GM12874 (cell line): Measurements from ENCODE around the gene SRPK1.

Source experiments
- TF ChIP-seq, protein P1 (sequence below): IDR thresholded peaks from 2 replicates; pipeline ENCODE4 v1.5.1; 2011; ENCODE audit warnings: low read depth, mild to moderate bottlenecking, control low read depth, low read length, moderate library complexity; ENCODE audit not compliant: insufficient read depth

The SRPK1 gene

GRCh38 chr6:35817515-35817914 lies 103.4 kb downstream of the SRPK1 start:
- TF ChIP-seq, protein P1, sequence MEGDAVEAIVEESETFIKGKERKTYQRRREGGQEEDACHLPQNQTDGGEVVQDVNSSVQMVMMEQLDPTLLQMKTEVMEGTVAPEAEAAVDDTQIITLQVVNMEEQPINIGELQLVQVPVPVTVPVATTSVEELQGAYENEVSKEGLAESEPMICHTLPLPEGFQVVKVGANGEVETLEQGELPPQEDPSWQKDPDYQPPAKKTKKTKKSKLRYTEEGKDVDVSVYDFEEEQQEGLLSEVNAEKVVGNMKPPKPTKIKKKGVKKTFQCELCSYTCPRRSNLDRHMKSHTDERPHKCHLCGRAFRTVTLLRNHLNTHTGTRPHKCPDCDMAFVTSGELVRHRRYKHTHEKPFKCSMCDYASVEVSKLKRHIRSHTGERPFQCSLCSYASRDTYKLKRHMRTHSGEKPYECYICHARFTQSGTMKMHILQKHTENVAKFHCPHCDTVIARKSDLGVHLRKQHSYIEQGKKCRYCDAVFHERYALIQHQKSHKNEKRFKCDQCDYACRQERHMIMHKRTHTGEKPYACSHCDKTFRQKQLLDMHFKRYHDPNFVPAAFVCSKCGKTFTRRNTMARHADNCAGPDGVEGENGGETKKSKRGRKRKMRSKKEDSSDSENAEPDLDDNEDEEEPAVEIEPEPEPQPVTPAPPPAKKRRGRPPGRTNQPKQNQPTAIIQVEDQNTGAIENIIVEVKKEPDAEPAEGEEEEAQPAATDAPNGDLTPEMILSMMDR, result no peak

DNA sequence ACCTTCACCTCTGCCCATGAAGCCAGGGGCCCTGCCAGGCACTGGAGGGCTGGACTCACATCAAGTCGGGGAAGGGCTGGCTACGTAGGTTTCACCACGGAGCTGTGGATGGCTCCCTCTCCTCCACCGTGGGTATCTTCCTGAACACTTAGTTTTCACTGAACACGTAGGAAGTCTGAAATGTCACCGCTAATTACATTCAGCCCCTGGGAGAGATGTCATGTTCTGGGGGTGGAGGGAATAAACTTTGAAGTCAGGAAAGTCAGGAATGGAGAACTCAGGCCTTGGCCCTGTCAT lies 109.3 kb downstream of the SRPK1 start:
- TF ChIP-seq, protein P1, result no peak

DNA sequence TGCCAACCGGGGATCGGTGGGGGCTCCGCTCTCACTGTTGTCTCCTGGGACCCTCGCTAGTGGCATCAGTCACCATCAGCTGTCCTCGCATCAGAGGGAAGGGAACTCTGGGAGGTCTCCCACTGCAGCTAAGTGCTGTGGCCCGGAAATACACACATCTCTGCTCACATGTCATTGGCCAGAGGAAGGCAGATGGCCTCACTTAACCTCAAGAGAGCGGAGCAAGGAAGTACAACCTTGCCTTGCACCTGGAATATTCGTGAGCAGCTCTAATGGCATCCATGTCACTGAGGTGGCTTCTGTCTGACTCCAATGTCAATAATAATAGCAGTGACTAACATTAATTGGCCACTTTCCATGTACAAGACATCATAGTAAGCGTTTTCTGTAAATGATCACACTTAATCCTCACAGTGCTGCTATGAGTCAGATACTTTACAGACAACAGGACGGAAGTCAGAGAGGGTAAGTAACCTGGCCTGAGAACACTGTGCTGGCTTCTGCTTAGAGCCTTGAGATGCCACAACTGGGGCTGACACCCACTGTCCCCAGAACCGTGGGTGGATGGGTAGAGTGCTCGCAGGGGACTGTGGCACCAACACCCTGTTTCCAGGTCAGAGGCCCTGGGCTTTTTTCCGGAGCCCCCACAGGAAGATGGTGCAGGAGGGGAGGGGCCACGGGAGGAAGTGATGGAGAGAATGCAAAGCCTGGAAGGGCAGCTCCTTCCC lies 109.8 kb downstream of the SRPK1 start:
- TF ChIP-seq, protein P1, result no peak

DNA sequence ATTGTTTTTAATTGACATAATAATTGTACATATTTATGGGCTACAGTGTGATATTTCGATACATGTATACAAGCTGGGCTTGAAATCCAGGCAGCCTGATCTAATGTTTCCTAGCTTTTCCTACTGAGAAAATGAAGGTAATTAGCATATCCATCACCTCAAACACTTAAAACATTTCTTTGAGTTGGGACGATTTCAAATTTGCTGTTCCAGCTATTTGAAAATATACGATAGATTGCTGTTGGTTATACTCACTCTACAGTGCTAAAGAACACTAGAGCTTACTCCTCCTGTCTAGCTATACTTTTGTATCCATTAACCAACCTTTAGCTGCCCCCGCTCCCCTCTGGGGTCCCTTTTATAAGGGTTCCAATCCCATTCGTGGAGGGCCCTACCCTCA lies 111.1 kb downstream of the SRPK1 start:
- TF ChIP-seq, protein P1, result no peak

DNA sequence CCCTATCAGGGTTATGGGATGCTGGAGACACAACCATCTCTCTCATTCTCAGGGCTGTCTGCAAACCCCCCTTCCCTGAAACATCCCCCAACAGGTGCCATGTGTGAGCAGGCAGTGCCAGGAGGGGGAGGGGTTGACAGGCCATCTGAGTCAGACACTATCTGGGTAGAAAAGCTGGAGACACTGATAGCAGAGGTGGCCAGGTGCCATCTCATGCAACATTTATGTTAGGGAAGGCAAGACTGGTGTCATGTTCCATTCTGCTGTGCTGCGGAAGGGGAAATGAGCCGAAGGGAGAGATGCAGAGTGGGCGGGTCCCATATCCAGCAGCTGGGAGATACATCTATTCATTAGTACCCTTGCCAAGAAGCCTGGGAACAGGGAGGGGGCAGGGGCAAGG lies 112.2 kb downstream of the SRPK1 start:
- TF ChIP-seq, protein P1, result no peak

DNA sequence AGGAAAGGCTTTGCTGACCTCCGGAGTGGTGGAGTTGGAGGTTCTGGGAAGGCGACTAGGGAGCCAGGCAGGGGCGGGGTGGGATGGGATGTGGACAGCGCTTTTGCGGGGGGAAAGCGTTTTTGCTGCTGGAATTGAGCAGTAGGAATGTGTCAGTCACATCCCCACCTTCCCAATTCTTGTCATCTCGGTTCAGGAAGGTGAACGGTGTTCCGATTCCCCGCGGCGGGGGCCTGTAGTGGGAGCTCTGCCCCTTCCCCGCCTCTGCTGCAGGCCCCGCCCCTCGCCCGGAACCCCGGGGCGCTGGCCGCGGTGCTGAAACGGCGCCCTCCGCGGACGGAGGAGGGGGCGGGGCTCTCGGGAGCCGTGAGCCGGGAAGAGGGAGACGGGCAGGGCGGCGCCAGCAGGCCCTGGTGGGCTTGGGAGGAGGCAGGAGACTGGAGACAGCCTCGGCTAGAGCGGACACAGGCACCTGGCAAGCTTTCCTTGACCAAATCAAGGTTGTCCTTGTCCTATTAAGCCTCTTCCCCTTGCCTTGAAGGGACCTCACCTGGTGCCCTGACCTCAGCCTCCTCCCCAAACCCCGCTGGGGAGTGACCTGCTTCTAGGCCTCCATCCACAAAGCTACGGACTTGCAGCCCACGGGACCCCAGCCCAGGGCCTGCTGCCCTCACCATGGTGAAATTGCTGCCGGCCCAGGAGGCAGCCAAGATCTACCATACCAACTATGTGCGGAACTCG lies 115.7 kb downstream of the SRPK1 start, which contains the start of gene LHFPL5:
Gene LHFPL5 (plus strand): TSS at position 357 of the 741 bp plus-strand sequence. CDS start 319 bp downstream, at position 676.
- TF ChIP-seq, protein P1, result no peak

DNA sequence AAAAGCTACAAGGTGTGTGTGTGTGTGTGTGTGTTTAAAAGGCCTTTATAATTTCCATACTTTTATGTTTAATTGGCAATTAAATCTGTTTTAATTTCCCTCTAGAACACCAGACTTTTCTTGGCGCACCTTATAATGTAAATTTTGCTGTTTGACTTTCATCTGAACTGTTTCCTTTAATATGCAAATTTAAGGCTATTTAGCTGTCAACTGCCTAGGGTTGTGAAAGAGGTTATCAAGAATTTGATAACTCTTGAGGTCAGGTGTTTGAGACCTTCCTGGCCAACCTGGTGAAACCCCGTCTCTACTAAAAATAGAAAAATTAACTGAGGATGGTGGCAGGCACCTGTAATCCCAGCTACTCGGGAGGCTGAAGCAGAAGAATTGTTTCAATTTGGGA lies 119.8 kb downstream of the SRPK1 start:
- TF ChIP-seq, protein P1, result no peak
